Upper lobe of left lung (tissue), 4 donors: ENCODE measurements around the gene SMAD9.

Experiments used
- CTCF ChIP-seq, 6 experiments: fragments of 450-650 bp in 4 of 6; fragments of 200-600 bp in 2 of 6; sonication (generic) in 2 of 6; IDR thresholded peaks; one replicate each; pipeline ENCODE4 v1.5.1; 2016 to 2019; ENCODE audit warnings: antibody characterized with exemption in 6 of 6
- EP300 ChIP-seq, 4 donors: sonication (generic); formaldehyde crosslinking; IDR thresholded peaks; one replicate each; pipeline ENCODE4 v1.5.1; 2017; ENCODE audit warnings: antibody characterized with exemption in 4 of 4, control low read depth in 2 of 4
- POLR2A ChIP-seq, 4 donors: fragments of 450-650 bp; IDR thresholded peaks; one replicate each; pipeline ENCODE4 v1.5.1; 2016 to 2017; ENCODE audit warnings: antibody characterized with exemption in 4 of 4, mild to moderate bottlenecking in 2 of 4
- POLR2AphosphoS5 ChIP-seq, 2 donors: sonication (generic); formaldehyde crosslinking; IDR thresholded peaks; one replicate each; pipeline ENCODE4 v1.5.1; 2017; ENCODE audit warnings: antibody characterized with exemption in 2 of 2

- TF ChIP-seq CTCF (IDR thresholded peaks at IDR 0.05) (no peak), POLR2AphosphoS5 (IDR thresholded peaks at IDR 0.05) (no peak), POLR2A (IDR thresholded peaks at IDR 0.05) (no peak), EP300 (IDR thresholded peaks at IDR 0.05) (no peak)
These were observed 39.1 kb downstream of the SMAD9 start for GRCh38 chr13:36880961-36881360.
